H9 (cell line): Measurements from ENCODE around the gene SH3BP5. TPM values are rescaled to one million over a fixed set of nuclear protein-coding genes. Genes with fewer than 3 reads are reported as not detected.

Source experiments
- DNase-seq: peaks from one replicate; pipeline ENCODE4 v3.0.0-alpha.2; 2017
- H2AFZ ChIP-seq: one replicate; pipeline ENCODE4 v1.6.1; 2013; ENCODE audit warnings: mild to moderate bottlenecking, low read length, control low read depth, moderate library complexity
- H2AK5ac ChIP-seq: 2 replicates; pipeline ENCODE4 v1.6.1; 2013; ENCODE audit warnings: low read length, control low read depth, mixed read lengths; ENCODE audit not compliant: insufficient read length
- H2BK120ac ChIP-seq: one replicate; pipeline ENCODE4 v1.6.1; 2013; ENCODE audit warnings: low read depth, mild to moderate bottlenecking, low read length, control low read depth, inconsistent platforms; ENCODE audit not compliant: poor library complexity, severe bottlenecking
- H2BK12ac ChIP-seq: 2 replicates; pipeline ENCODE4 v1.6.1; 2013; ENCODE audit warnings: low read length, control low read depth, mixed read lengths, low read depth; ENCODE audit not compliant: insufficient read length
- H2BK15ac ChIP-seq: 2 replicates; pipeline ENCODE4 v1.6.1; 2013; ENCODE audit warnings: low read depth, low read length, control low read depth
- H2BK20ac ChIP-seq: one replicate; pipeline ENCODE4 v1.6.1; 2013; ENCODE audit warnings: low read depth, mild to moderate bottlenecking, low read length, control low read depth, inconsistent platforms; ENCODE audit not compliant: poor library complexity, severe bottlenecking
- H2BK5ac ChIP-seq: 2 replicates; pipeline ENCODE4 v1.6.1; 2013; ENCODE audit warnings: low read length, control low read depth, mixed read lengths; ENCODE audit not compliant: insufficient read length
- H3K14ac ChIP-seq: 2 replicates; pipeline ENCODE4 v1.6.1; 2013; ENCODE audit warnings: low read length, control low read depth; ENCODE audit not compliant: insufficient read depth
- H3K18ac ChIP-seq: 2 replicates; pipeline ENCODE4 v1.6.1; 2013; ENCODE audit warnings: low read depth, mild to moderate bottlenecking, mixed read lengths, low read length, control low read depth; ENCODE audit not compliant: insufficient read length
- H3K23ac ChIP-seq: 2 replicates; pipeline ENCODE4 v1.6.1; 2013; ENCODE audit warnings: low read length, control low read depth, mixed read lengths, low read depth; ENCODE audit not compliant: insufficient read length
- H3K23me2 ChIP-seq: 2 replicates; pipeline ENCODE4 v1.6.1; 2013; ENCODE audit warnings: low read depth, mild to moderate bottlenecking, mixed read lengths, low read length, control low read depth; ENCODE audit not compliant: insufficient read length, poor library complexity, severe bottlenecking
- H3K27ac ChIP-seq: 2 replicates; pipeline ENCODE4 v1.5.1; 2013; ENCODE audit warnings: low read length, control low read depth, mixed read lengths, low read depth; ENCODE audit not compliant: insufficient read length
- H3K27me3 ChIP-seq: 2 replicates; pipeline ENCODE4 v1.6.1; 2013; ENCODE audit warnings: low read length, control low read depth, inconsistent platforms; ENCODE audit not compliant: insufficient read depth
- H3K4ac ChIP-seq: 2 replicates; pipeline ENCODE4 v1.6.1; 2013; ENCODE audit warnings: low read depth, mild to moderate bottlenecking, control low read depth, inconsistent platforms, low read length, moderate library complexity
- H3K4me1 ChIP-seq: 2 replicates; pipeline ENCODE4 v1.6.1; 2013; ENCODE audit warnings: low read length, control low read depth, inconsistent platforms; ENCODE audit not compliant: insufficient read depth
- H3K4me2 ChIP-seq: 2 replicates; pipeline ENCODE4 v1.6.1; 2013; ENCODE audit warnings: low read length, control low read depth, mixed read lengths; ENCODE audit not compliant: insufficient read length, insufficient read depth
- H3K56ac ChIP-seq: 2 replicates; pipeline ENCODE4 v1.6.1; 2013; ENCODE audit warnings: low read depth, mild to moderate bottlenecking, mixed read lengths, low read length, control low read depth; ENCODE audit not compliant: insufficient read length
- H3K79me1 ChIP-seq: 2 replicates; pipeline ENCODE4 v1.6.1; 2013; ENCODE audit warnings: low read depth, mild to moderate bottlenecking, moderate library complexity, low read length, control low read depth, inconsistent platforms; ENCODE audit not compliant: insufficient read depth, poor library complexity, severe bottlenecking
- H3K79me2 ChIP-seq: 2 replicates; pipeline ENCODE4 v1.6.1; 2013; ENCODE audit warnings: low read length, control low read depth, inconsistent platforms; ENCODE audit not compliant: insufficient read depth
- H3K9ac ChIP-seq: 2 replicates; pipeline ENCODE4 v1.6.1; 2013; ENCODE audit warnings: low read length, control low read depth, mixed read lengths; ENCODE audit not compliant: insufficient read length; ENCODE audit errors: extremely low read depth
- H3K9me3 ChIP-seq: one replicate; pipeline ENCODE4 v1.6.1; 2013; ENCODE audit warnings: low read depth, low read length, inconsistent platforms; ENCODE audit not compliant: control insufficient read depth
- H3T11ph ChIP-seq: one replicate; pipeline ENCODE4 v1.6.1; 2013; ENCODE audit warnings: mild to moderate bottlenecking, low read length, control low read depth, inconsistent platforms
- H4K20me1 ChIP-seq: one replicate; pipeline ENCODE4 v1.6.1; 2013; ENCODE audit not compliant: control insufficient read depth, insufficient read length, insufficient read depth
- H4K5ac ChIP-seq: 2 replicates; pipeline ENCODE4 v1.6.1; 2013; ENCODE audit warnings: low read depth, mild to moderate bottlenecking, mixed read lengths, low read length, control low read depth; ENCODE audit not compliant: insufficient read length
- H4K8ac ChIP-seq: replicated peaks from 2 replicates; pipeline ENCODE4 v1.6.1; 2013; ENCODE audit warnings: low read length, control low read depth, mixed read lengths, low read depth; ENCODE audit not compliant: insufficient read length
- H4K91ac ChIP-seq: 2 replicates; pipeline ENCODE4 v1.6.1; 2013; ENCODE audit warnings: low read depth, mild to moderate bottlenecking, moderate library complexity, mixed read lengths, low read length, control low read depth; ENCODE audit not compliant: insufficient read length
- H3K27ac Mint-ChIP-seq, 3 experiments: 2 replicates in 2 of 3; 3 replicates in 1 of 3; pipeline ENCODE4 v1.8.0; 2020 to 2021; ENCODE audit warnings: mixed read lengths in 3 of 3, mild to moderate bottlenecking in 1 of 3, moderate library complexity in 1 of 3
- H3K27me3 Mint-ChIP-seq: 2 replicates; pipeline ENCODE4 v1.8.0; 2021; ENCODE audit warnings: low read depth, mild to moderate bottlenecking, moderate library complexity, mixed read lengths
- H3K36me3 Mint-ChIP-seq, 3 experiments: 2 replicates in 2 of 3; 3 replicates in 1 of 3; pipeline ENCODE4 v1.8.0; 2020 to 2021; ENCODE audit warnings: low read depth in 3 of 3, mixed read lengths in 3 of 3; ENCODE audit not compliant: insufficient read depth in 1 of 3
- H3K4me1 Mint-ChIP-seq, 2 experiments: 2 replicates each; pipeline ENCODE4 v1.8.0; 2020; ENCODE audit warnings: mixed read lengths in 2 of 2
- H3K4me3 Mint-ChIP-seq, 2 experiments: 2 replicates in 1 of 2; 3 replicates in 1 of 2; pipeline ENCODE4 v1.8.0; 2020 to 2021; ENCODE audit warnings: mild to moderate bottlenecking in 2 of 2, mixed read lengths in 2 of 2, moderate library complexity in 1 of 2
- H3K9me3 Mint-ChIP-seq, 2 experiments: 2 replicates in 1 of 2; 3 replicates in 1 of 2; pipeline ENCODE4 v1.8.0; 2020; ENCODE audit warnings: mild to moderate bottlenecking in 2 of 2, mixed read lengths in 2 of 2, moderate library complexity in 1 of 2
- WGBS: extraction: QIAGEN DNeasy Blood & Tissue Kit; methylation state at CpG from one replicate; pipeline ENCODE4 v1.1.7; 2013; ENCODE audit warnings: missing lambda C conversion rate, low lambda C conversion rate, mixed read lengths; ENCODE audit not compliant: insufficient read length; ENCODE audit errors: extremely low coverage; 5-methylcytosine and 5-hydroxymethylcytosine counted together
- total RNA-seq: library from RNA; stranded (reverse); gene quantifications from 2 replicates; pipeline ENCODE4 v1.2.1, GENCODE V29; 2021
- TF ChIP-seq, protein P1 (sequence below): fragments of 200-600 bp; sonication (generic); conservative IDR thresholded peaks from 3 replicates; pipeline ENCODE4 v1.8.0; 2021; ENCODE audit warnings: antibody characterized with exemption, mild to moderate bottlenecking

Gene SH3BP5
- total RNA-seq, 1 experiment from 2014 or later: 6.8 TPM

- no peak overlapping the region for H3K4ac ChIP-seq
- H2AK5ac ChIP-seq: no peak overlapping the region
- no peaks in the 10 kb centered on the region for H3K79me1 ChIP-seq
- no peaks in the 10 kb centered on the region for H3K23me2 ChIP-seq
- TF ChIP-seq, protein P1, sequence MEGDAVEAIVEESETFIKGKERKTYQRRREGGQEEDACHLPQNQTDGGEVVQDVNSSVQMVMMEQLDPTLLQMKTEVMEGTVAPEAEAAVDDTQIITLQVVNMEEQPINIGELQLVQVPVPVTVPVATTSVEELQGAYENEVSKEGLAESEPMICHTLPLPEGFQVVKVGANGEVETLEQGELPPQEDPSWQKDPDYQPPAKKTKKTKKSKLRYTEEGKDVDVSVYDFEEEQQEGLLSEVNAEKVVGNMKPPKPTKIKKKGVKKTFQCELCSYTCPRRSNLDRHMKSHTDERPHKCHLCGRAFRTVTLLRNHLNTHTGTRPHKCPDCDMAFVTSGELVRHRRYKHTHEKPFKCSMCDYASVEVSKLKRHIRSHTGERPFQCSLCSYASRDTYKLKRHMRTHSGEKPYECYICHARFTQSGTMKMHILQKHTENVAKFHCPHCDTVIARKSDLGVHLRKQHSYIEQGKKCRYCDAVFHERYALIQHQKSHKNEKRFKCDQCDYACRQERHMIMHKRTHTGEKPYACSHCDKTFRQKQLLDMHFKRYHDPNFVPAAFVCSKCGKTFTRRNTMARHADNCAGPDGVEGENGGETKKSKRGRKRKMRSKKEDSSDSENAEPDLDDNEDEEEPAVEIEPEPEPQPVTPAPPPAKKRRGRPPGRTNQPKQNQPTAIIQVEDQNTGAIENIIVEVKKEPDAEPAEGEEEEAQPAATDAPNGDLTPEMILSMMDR: no peak
- H3K27me3 ChIP-seq: no peaks in the 10 kb centered on the region
- no peak overlapping the region for H2BK20ac ChIP-seq
- no peaks in the 10 kb centered on the region for H3K9me3 ChIP-seq
- H4K20me1 ChIP-seq: no peaks in the 10 kb centered on the region
- H3K9ac ChIP-seq: no peak overlapping the region
- WGBS: no CpG with 5 or more reads among the region's 4 CpGs
- no peaks in the 10 kb centered on the region for H3K4me1 ChIP-seq
- no peak overlapping the region for H3K27ac ChIP-seq
- H2BK120ac ChIP-seq: no peak overlapping the region
- no peak overlapping the region for H3K14ac ChIP-seq
- no peaks in the 10 kb centered on the region; a peak in 1 of 5 replicates for H3K9me3 Mint-ChIP-seq
- DNase-seq: no peak
- no peak overlapping the region for H3K56ac ChIP-seq
- H3K4me3 Mint-ChIP-seq: no peak overlapping the region; a peak in 1 of 5 replicates
- H3K23ac ChIP-seq: no peak overlapping the region
- H4K8ac ChIP-seq: no peak overlapping the region
- H3K27ac Mint-ChIP-seq: peak overlapping the region in 2 of 3 experiments; percentile 75 to 84; a peak in 3 of 7 replicates
- no peak overlapping the region for H2AFZ ChIP-seq
- no peak overlapping the region for H4K5ac ChIP-seq
- H3K36me3 Mint-ChIP-seq: peaks cover 8 to 35% (median 15%) of the 10 kb centered on the region in 3 experiments; a peak in 5 of 7 replicates
- no peak overlapping the region for H3T11ph ChIP-seq
- H3K79me2 ChIP-seq: no peaks in the 10 kb centered on the region
- H3K27me3 Mint-ChIP-seq: no peaks in the 10 kb centered on the region
- no peak overlapping the region for H2BK15ac ChIP-seq
- no peak overlapping the region for H2BK12ac ChIP-seq
- H3K4me1 Mint-ChIP-seq: no peaks in the 10 kb centered on the region
- no peak overlapping the region for H2BK5ac ChIP-seq
- H3K4me2 ChIP-seq: no peak overlapping the region
- H4K91ac ChIP-seq: no peak overlapping the region
- no peak overlapping the region for H3K18ac ChIP-seq
Measured at GRCh38 chr3:15260531-15260930, 71.9 kb downstream of the SH3BP5 start.
